Measurements from ENCODE around the gene ZMAT3. TPM values are rescaled to one million over a fixed set of nuclear protein-coding genes. Genes with fewer than 3 reads are reported as not detected.

ZMAT3 gene
- total and polyA plus RNA-seq, 2 of the 4 experiments (the other 2 are of a cell fraction): 11.7 to 14.3 TPM

DNA sequence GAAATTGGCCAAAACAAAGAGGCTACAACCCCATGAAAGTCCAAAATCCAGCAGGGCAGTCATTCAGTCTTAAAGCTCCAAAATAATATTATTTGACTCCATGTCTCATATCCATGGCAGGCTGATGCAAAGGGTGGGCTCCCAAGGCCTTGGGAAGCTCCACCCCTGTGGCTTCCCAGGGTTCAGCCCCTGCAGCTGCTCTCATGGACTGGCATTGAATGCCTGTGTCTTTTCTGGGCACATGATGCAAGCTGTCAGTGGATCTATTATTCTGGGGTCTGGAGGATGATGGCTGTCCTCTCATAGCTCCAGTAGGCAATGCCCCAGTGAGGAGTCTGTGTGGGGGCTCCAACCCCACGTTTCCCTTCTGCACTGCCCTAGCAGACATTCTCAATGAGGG, 81.8 kb downstream of the ZMAT3 start:
- ChIA-PET POLR2A (ENCODE audit: unreplicated experiment) (interaction anchor here (0.6 kb wide), 1 partner anchor 14 kb away, joined by 3 read pairs; no protein-coding TSS in a partner anchor), CTCF (no interaction called here)
- no peak overlapping the region for H3K4me2 ChIP-seq (ENCODE audit: low read depth, low read length)
- H3K9me1 ChIP-seq (ENCODE audit: insufficient read depth, low read length): no peaks in the 10 kb centered on the region
- no peak overlapping the region for H3K23ac ChIP-seq (ENCODE audit: low read depth, low read length)
- no peak overlapping the region for H2AK5ac ChIP-seq (ENCODE audit: low read depth, low read length)
- no TSS peak for BruUV-seq (replicated peaks)
- H4K20me1 ChIP-seq (ENCODE audit: insufficient read depth, low read length): no peaks in the 10 kb centered on the region
- no peak overlapping the region for H4K8ac ChIP-seq (ENCODE audit: low read depth in 2 of 2, low read length in 2 of 2)
- no peak overlapping the region for H3K27ac ChIP-seq (ENCODE audit: insufficient read depth, low read length)
- no peak overlapping the region for H2BK15ac ChIP-seq (ENCODE audit: low read depth, low read length)
- intact Hi-C loops (cut with micrococcal nuclease): no loop called here
- no peak for TF ChIP-seq RAD21 (IDR thresholded peaks at IDR 0.05; ENCODE audit: low read length)
- no peak for TF ChIP-seq RFX5 (IDR thresholded peaks at IDR 0.05; ENCODE audit: low read depth, low read length)
- no peak for TF ChIP-seq MAZ (IDR thresholded peaks at IDR 0.05; ENCODE audit: borderline replicate concordance, low read depth, low read length)
- TF ChIP-seq RCOR1 (IDR thresholded peaks at IDR 0.05; ENCODE audit: insufficient replicate concordance, low read length): no peak
- TF ChIP-seq CHD1 (IDR thresholded peaks at IDR 0.05; ENCODE audit: low read depth, low read length): no peak
- TF ChIP-seq POLR2A (IDR thresholded peaks at IDR 0.05; ENCODE audit: low read depth, low read length): no peak
- TF ChIP-seq NFE2L2 (IDR thresholded peaks at IDR 0.05; ENCODE audit: low read depth, low read length): no peak
- TF ChIP-seq, protein P1, sequence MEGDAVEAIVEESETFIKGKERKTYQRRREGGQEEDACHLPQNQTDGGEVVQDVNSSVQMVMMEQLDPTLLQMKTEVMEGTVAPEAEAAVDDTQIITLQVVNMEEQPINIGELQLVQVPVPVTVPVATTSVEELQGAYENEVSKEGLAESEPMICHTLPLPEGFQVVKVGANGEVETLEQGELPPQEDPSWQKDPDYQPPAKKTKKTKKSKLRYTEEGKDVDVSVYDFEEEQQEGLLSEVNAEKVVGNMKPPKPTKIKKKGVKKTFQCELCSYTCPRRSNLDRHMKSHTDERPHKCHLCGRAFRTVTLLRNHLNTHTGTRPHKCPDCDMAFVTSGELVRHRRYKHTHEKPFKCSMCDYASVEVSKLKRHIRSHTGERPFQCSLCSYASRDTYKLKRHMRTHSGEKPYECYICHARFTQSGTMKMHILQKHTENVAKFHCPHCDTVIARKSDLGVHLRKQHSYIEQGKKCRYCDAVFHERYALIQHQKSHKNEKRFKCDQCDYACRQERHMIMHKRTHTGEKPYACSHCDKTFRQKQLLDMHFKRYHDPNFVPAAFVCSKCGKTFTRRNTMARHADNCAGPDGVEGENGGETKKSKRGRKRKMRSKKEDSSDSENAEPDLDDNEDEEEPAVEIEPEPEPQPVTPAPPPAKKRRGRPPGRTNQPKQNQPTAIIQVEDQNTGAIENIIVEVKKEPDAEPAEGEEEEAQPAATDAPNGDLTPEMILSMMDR (conservative IDR thresholded peaks at IDR 0.05; ENCODE audit: low read depth, low read length): no peak
- no peak for TF ChIP-seq FOS (IDR thresholded peaks at IDR 0.05; ENCODE audit: low read depth, low read length)
- in situ Hi-C loops (cut with MboI; ENCODE audit: low sequenced_read_pairs): no loop called here
- DNase-seq (no peak), ATAC-seq (ENCODE audit: low read depth) (no peak)
- WGBS, 2 experiments (ENCODE audit: extremely low coverage in 2 of 2, insufficient read length in 1 of 2): no CpG with 5 or more reads among the region's 1 CpG
- no peak overlapping the region for H3K4me3 ChIP-seq (ENCODE audit: insufficient read depth, low read depth, low read length)
- no peak overlapping the region for H3K9ac ChIP-seq (ENCODE audit: low read depth, low read length)
- no peak overlapping the region for H3K4ac ChIP-seq (ENCODE audit: low read depth, low read length)
- H3K56ac ChIP-seq (ENCODE audit: extremely low read depth, insufficient read depth, low read length): no peak overlapping the region
- H3K27me3 ChIP-seq (ENCODE audit: control insufficient read depth, insufficient read depth, low read length): no peaks in the 10 kb centered on the region
- no peaks in the 10 kb centered on the region for H3K4me1 ChIP-seq (ENCODE audit: control insufficient read depth, insufficient read depth, low read length)
- H4K5ac ChIP-seq (ENCODE audit: low read depth, low read length): no peak overlapping the region
- no peak overlapping the region for H3K14ac ChIP-seq (replicated peaks; ENCODE audit: low read depth, low read length)
- H2BK20ac ChIP-seq (ENCODE audit: low read depth, low read length): no peak overlapping the region
- H2AK9ac ChIP-seq (replicated peaks; ENCODE audit: low read depth, low read length, poor library complexity): no peak overlapping the region
- no peak overlapping the region for H4K91ac ChIP-seq (ENCODE audit: insufficient read depth, low read depth, low read length)
- H3K9me3 ChIP-seq (ENCODE audit: control insufficient read depth, insufficient read depth, low read length): peaks cover 19% of the 10 kb centered on the region
- H3K36me3 ChIP-seq (ENCODE audit: control insufficient read depth, insufficient read depth, low read length): no peaks in the 10 kb centered on the region
- H3K18ac ChIP-seq (ENCODE audit: low read depth, low read length): no peak overlapping the region
- H2BK120ac ChIP-seq (ENCODE audit: low read depth, low read length): no peak overlapping the region
- H3K79me1 ChIP-seq (ENCODE audit: low read depth in 1 of 2, low read length in 2 of 2): no peaks in the 10 kb centered on the region
- dilution Hi-C loops (cut with HindIII; ENCODE audit: low sequenced_read_pairs, unreplicated experiment): no loop called here
- no peak overlapping the region for H2AFZ ChIP-seq (replicated peaks; ENCODE audit: low read length, poor library complexity)
- no peak overlapping the region for H2BK5ac ChIP-seq (ENCODE audit: low read depth, low read length, poor library complexity, severe bottlenecking)

Measured in IMR-90 (cell line).